Glutamatergic neuron (in vitro differentiated cells): ENCODE data around the gene AMT. TPM values are rescaled to one million over a fixed set of nuclear protein-coding genes. Genes with fewer than 3 reads are reported as not detected.

Source experiments
- DNase-seq: peaks from one replicate; pipeline ENCODE4 v3.0.0; 2022
- H3K27ac Mint-ChIP-seq: one replicate; pipeline ENCODE4 v1.8.0; 2020; ENCODE audit warnings: mild to moderate bottlenecking, mixed read lengths, inconsistent platforms; ENCODE audit not compliant: unreplicated experiment
- H3K27me3 Mint-ChIP-seq: one replicate; pipeline ENCODE4 v1.8.0; 2020; ENCODE audit warnings: mild to moderate bottlenecking, moderate library complexity, mixed read lengths, inconsistent platforms; ENCODE audit not compliant: unreplicated experiment
- H3K36me3 Mint-ChIP-seq: one replicate; pipeline ENCODE4 v1.8.0; 2020; ENCODE audit warnings: mild to moderate bottlenecking, mixed read lengths, inconsistent platforms; ENCODE audit not compliant: unreplicated experiment
- H3K4me1 Mint-ChIP-seq: one replicate; pipeline ENCODE4 v1.8.0; 2020; ENCODE audit warnings: mild to moderate bottlenecking, low read depth, mixed read lengths, inconsistent platforms; ENCODE audit not compliant: unreplicated experiment
- H3K4me3 Mint-ChIP-seq: one replicate; pipeline ENCODE4 v1.8.0; 2020; ENCODE audit warnings: mild to moderate bottlenecking, mixed read lengths, inconsistent platforms; ENCODE audit not compliant: unreplicated experiment
- H3K9me3 Mint-ChIP-seq: one replicate; pipeline ENCODE4 v1.8.0; 2020; ENCODE audit warnings: mild to moderate bottlenecking, moderate library complexity, mixed read lengths, inconsistent platforms; ENCODE audit not compliant: unreplicated experiment
- CTCF ChIP-seq: fragments of 200-600 bp; sonication (generic); IDR thresholded peaks from one replicate; pipeline ENCODE4 v1.5.0; 2021; ENCODE audit not compliant: partially characterized antibody, unreplicated experiment
- total RNA-seq: library from RNA; stranded (reverse); fragmentation: NEBNext Ultra II Directional; extraction: Animal tissue kit (Norgen Biotek cat#: 25700); gene quantifications from one replicate; pipeline ENCODE4 v1.2.1, GENCODE V29; 2021; ENCODE audit not compliant: unreplicated experiment

The AMT gene
- total RNA-seq, 1 donor from 2014 or later: 12.4 TPM

GRCh38 chr3:49460188-49460890 is 38.1 kb upstream of the AMT start:
- Mint-ChIP-seq H3K27me3 (peaks cover 3% of the 10 kb centered on the region), H3K4me1 (peaks cover 20% of the 10 kb centered on the region), H3K36me3 (no peaks in the 10 kb centered on the region), H3K27ac (no peak overlapping the region), H3K4me3 (no peak overlapping the region), H3K9me3 (peaks cover 7% of the 10 kb centered on the region)
- no peak for TF ChIP-seq CTCF
- no peak for DNase-seq

DNA sequence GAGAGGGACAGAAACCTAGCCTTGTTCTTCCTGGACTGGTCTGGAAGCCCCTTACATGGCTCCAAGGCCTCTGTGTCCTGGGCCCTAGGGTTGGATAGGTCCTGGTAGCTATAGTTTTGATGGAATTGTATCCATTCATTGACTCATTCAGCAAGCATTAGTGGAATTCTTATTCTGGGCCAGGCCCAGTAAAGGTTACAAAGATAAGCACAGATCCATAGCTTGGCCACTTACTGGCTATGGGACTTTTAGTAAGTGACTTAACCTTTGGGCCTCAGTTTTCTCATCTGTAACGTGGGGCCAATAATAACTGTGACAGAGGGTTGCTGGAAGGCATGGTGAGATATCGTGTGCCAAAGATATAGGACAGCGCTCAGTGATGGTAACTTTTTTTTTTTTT is 34.2 kb upstream of the AMT start:
- H3K27ac Mint-ChIP-seq: no peak overlapping the region
- peaks cover 20% of the 10 kb centered on the region for H3K4me1 Mint-ChIP-seq
- no peak for TF ChIP-seq CTCF
- peaks cover 4% of the 10 kb centered on the region for H3K27me3 Mint-ChIP-seq
- H3K36me3 Mint-ChIP-seq: no peaks in the 10 kb centered on the region
- H3K9me3 Mint-ChIP-seq: peaks cover 13% of the 10 kb centered on the region
- no peak for DNase-seq
- no peak overlapping the region for H3K4me3 Mint-ChIP-seq

DNA sequence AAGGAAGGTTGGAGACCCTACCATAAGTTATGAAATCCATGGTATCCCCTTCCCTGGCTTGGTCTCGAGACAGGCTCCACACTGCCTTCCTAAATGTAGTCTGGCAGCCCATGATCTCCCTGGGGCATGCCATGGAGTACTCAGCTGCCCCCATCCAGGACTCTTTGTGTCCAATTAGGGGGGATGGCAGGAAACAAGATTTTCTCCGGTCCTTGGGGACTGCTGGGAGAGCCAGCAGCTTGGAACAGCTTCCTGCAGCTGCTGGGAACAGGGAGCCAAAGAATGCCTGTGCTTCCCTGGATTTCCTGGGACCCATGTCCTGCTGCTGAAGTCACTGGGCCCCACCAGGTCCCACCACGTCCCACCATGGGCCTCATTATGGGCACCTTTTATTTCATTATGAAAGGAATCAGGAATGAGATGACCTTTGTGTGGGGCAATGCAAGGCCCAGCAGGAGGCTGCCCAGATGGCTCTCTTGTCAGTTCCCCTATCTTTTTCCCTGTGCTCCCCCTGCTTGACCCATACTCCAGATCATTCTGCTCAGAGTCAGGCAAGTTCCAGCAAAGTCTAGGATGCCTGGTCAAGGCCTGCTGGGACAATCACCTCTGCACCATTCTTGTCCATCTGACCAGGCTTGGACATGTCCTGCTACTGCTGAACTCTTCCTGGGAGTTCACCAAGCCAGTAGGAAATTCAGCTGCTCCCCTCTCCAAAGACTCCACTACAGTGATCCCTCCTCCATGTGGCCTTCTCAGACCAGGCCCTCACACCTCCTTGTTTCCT is 32.8 kb upstream of the AMT start:
- H3K4me3 Mint-ChIP-seq: peak overlapping the region; percentile 64
- H3K27me3 Mint-ChIP-seq: peaks cover 4% of the 10 kb centered on the region
- no peak for TF ChIP-seq CTCF
- no peaks in the 10 kb centered on the region for H3K36me3 Mint-ChIP-seq
- peak; percentile 77 for DNase-seq
- peak overlapping the region; percentile 62 for H3K27ac Mint-ChIP-seq
- peaks cover 16% of the 10 kb centered on the region for H3K4me1 Mint-ChIP-seq
- H3K9me3 Mint-ChIP-seq: peaks cover 13% of the 10 kb centered on the region

GRCh38 chr3:49454458-49454857 is 32.2 kb upstream of the AMT start:
- DNase-seq: no peak
- H3K27me3 Mint-ChIP-seq: peaks cover 4% of the 10 kb centered on the region
- peak overlapping the region; percentile 42 for H3K4me3 Mint-ChIP-seq
- no peaks in the 10 kb centered on the region for H3K36me3 Mint-ChIP-seq
- peaks cover 13% of the 10 kb centered on the region for H3K9me3 Mint-ChIP-seq
- H3K27ac Mint-ChIP-seq: peak overlapping the region; percentile 22
- H3K4me1 Mint-ChIP-seq: peaks cover 16% of the 10 kb centered on the region
- TF ChIP-seq CTCF: no peak

DNA sequence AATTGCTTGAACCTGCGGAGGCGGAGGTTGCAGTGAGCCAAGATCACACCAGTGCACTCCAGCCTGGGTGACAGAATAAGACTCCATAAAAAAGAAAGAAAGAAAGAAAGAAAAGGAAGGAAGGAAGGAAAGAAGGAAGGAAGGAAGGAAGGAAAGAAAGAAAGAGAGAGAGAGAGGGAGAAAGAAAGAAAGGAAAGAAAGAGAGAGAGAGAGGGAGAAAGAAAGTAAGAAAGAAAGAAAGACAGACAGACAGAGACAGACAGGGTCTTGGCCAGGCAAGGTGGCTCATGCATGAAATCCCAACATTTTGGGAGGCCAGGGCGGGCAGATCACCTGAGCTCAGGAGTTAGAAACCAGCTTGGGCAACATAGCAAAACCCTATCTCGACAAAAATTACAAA is 31.3 kb upstream of the AMT start:
- TF ChIP-seq CTCF: no peak

More for the DNA sequence above, 31.3 kb upstream of the AMT start:
- H3K36me3 Mint-ChIP-seq: no peaks in the 10 kb centered on the region
- no peak overlapping the region for H3K27ac Mint-ChIP-seq
- peaks cover 3% of the 10 kb centered on the region for H3K27me3 Mint-ChIP-seq
- H3K9me3 Mint-ChIP-seq: peaks cover 14% of the 10 kb centered on the region
- H3K4me1 Mint-ChIP-seq: peaks cover 11% of the 10 kb centered on the region
- H3K4me3 Mint-ChIP-seq: peak overlapping the region; percentile 46
- DNase-seq: no peak
